IPS-15b (cell line): ENCODE data around the gene CFAP99.
"Not testable (repeated sequence)": the region's sequence is repeated elsewhere in the genome, so short reads cannot be mapped to it uniquely, and the experiment has no call there.

ENCODE experiments used
- H3K27me3 ChIP-seq: one replicate; pipeline ENCODE4 v1.6.1; 2013; ENCODE audit warnings: low read length; ENCODE audit not compliant: control insufficient read depth, insufficient read depth
- H3K36me3 ChIP-seq: one replicate; pipeline ENCODE4 v1.6.1; 2013; ENCODE audit warnings: low read length; ENCODE audit not compliant: control insufficient read depth, insufficient read depth
- H3K4me1 ChIP-seq: one replicate; pipeline ENCODE4 v1.6.1; 2013; ENCODE audit warnings: mild to moderate bottlenecking, low read length; ENCODE audit not compliant: control insufficient read depth, insufficient read depth
- H3K4me3 ChIP-seq: one replicate; pipeline ENCODE4 v1.5.1; 2013; ENCODE audit warnings: low read depth, low read length
- H3K9ac ChIP-seq: one replicate; pipeline ENCODE4 v1.6.1; 2013; ENCODE audit warnings: low read depth, mild to moderate bottlenecking, low read length
- H3K9me3 ChIP-seq: one replicate; pipeline ENCODE4 v1.6.1; 2013; ENCODE audit warnings: mild to moderate bottlenecking, low read length; ENCODE audit not compliant: control insufficient read depth, insufficient read depth

CFAP99 gene

GRCh38 chr4:2425386-2426068 lies 6.8 kb downstream of the CFAP99 start:
- H3K4me1 ChIP-seq = no peaks in the 10 kb centered on the region
- H3K36me3 ChIP-seq = no peaks in the 10 kb centered on the region
- peaks cover 12% of the 10 kb centered on the region for H3K27me3 ChIP-seq
- H3K9me3 ChIP-seq = no peaks in the 10 kb centered on the region
- no peak overlapping the region for H3K4me3 ChIP-seq
- no peak overlapping the region for H3K9ac ChIP-seq

DNA sequence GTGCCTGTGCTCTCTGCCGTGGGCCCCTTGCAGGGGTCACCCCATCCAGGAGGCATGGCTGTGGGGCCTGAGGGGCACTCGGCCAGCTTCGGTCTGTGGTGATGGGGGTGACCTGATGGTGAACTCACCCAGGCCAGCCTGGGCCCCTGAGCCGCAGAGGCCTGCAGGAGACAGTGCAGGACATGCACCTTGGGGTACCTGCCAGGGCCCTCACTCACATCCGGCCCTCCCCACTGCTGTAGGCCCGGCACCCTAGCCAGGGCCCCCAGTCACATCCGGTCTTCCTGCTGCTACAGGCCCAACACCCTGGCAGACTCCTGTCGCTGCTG lies 7.3 kb downstream of the CFAP99 start:
- Histone ChIP-seq H3K27me3 (peaks cover 7% of the 10 kb centered on the region), H3K9ac (no peak overlapping the region), H3K9me3 (no peaks in the 10 kb centered on the region), H3K4me1 (no peaks in the 10 kb centered on the region), H3K36me3 (no peaks in the 10 kb centered on the region), H3K4me3 (no peak overlapping the region)

GRCh38 chr4:2426711-2427275 lies 8.0 kb downstream of the CFAP99 start:
- no peak overlapping the region for H3K4me3 ChIP-seq
- no peak overlapping the region for H3K9ac ChIP-seq
- H3K36me3 ChIP-seq = no peaks in the 10 kb centered on the region
- peaks cover 4% of the 10 kb centered on the region for H3K27me3 ChIP-seq
- no peaks in the 10 kb centered on the region for H3K4me1 ChIP-seq
- H3K9me3 ChIP-seq = no peaks in the 10 kb centered on the region

GRCh38 chr4:2427383-2428334 lies 8.9 kb downstream of the CFAP99 start:
- Histone ChIP-seq H3K9ac (no peak overlapping the region), H3K9me3 (no peaks in the 10 kb centered on the region), H3K4me3 (no peak overlapping the region), H3K36me3 (no peaks in the 10 kb centered on the region), H3K27me3 (no peaks in the 10 kb centered on the region), H3K4me1 (no peaks in the 10 kb centered on the region)

- Histone ChIP-seq H3K36me3 (no peaks in the 10 kb centered on the region), H3K9ac (no peak overlapping the region), H3K4me1 (no peaks in the 10 kb centered on the region), H3K27me3 (no peaks in the 10 kb centered on the region), H3K4me3 (no peak overlapping the region), H3K9me3 (no peaks in the 10 kb centered on the region)
Observed at GRCh38 chr4:2428496-2429213, 9.9 kb downstream of the CFAP99 start.

GRCh38 chr4:2429945-2430757 lies 11.4 kb downstream of the CFAP99 start:
- not testable (repeated sequence) for H3K4me1 ChIP-seq, H3K9ac ChIP-seq, H3K36me3 ChIP-seq, H3K4me3 ChIP-seq, H3K9me3 ChIP-seq, H3K27me3 ChIP-seq

DNA sequence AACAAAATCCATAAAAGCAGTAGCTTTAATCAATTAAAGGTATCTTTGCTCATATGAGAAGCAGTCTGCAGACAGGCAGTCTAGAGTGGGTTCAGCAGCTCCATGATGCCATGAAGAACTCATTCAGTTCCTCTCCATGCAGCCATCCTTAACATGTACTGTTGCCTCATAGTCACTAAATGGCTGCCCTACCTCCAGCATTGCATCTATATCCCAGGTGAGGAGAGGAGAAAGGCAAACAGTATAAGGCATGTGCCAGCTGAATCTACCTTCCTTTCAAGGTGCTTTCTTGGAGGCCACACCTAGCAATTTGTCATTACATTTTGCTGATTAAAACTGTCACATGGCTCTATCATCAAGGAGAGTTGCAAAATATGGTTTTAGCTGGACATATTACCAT lies 13.2 kb downstream of the CFAP99 start:
- no peaks in the 10 kb centered on the region for H3K27me3 ChIP-seq
- no peak overlapping the region for H3K9ac ChIP-seq
- H3K9me3 ChIP-seq = no peaks in the 10 kb centered on the region
- no peaks in the 10 kb centered on the region for H3K36me3 ChIP-seq
- H3K4me3 ChIP-seq = no peak overlapping the region
- H3K4me1 ChIP-seq = no peaks in the 10 kb centered on the region

DNA sequence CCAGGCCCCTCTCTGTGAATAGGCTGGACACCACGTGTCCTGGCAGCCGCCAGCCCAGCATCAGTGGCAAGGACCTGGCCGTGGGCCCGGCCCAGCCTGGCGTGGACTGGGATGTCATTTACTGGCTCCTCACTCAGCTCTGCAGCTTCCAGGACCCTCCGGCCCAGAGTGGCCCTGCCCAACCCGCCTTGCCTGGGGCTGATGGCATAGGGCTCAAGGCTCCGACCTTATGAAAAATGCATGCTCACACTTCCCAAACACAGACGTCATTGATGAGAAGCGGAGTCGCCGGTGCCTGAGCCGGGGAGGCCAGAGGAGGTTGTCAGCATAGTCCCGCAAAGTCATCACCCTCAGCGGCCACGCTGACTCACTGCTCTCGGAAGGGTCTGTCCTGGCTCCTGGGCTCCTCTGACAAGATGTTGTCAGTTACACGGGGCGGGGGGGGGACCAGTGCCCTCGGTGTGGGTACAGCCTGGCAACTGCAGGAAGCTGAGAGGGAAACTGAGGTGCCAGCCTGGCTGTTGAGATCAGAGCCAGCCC lies 14.3 kb downstream of the CFAP99 start:
- no peak overlapping the region for H3K9ac ChIP-seq
- H3K4me3 ChIP-seq = no peak overlapping the region

GRCh38 chr4:2433609-2434350 lies 15.0 kb downstream of the CFAP99 start:
- Histone ChIP-seq H3K4me3 (no peak overlapping the region), H3K4me1 (no peaks in the 10 kb centered on the region), H3K27me3 (no peaks in the 10 kb centered on the region), H3K9me3 (no peaks in the 10 kb centered on the region), H3K9ac (no peak overlapping the region), H3K36me3 (no peaks in the 10 kb centered on the region)

More for the DNA sequence above, 14.3 kb downstream of the CFAP99 start:
- H3K9me3 ChIP-seq = no peaks in the 10 kb centered on the region
- no peaks in the 10 kb centered on the region for H3K36me3 ChIP-seq
- H3K27me3 ChIP-seq = no peaks in the 10 kb centered on the region
- no peaks in the 10 kb centered on the region for H3K4me1 ChIP-seq

DNA sequence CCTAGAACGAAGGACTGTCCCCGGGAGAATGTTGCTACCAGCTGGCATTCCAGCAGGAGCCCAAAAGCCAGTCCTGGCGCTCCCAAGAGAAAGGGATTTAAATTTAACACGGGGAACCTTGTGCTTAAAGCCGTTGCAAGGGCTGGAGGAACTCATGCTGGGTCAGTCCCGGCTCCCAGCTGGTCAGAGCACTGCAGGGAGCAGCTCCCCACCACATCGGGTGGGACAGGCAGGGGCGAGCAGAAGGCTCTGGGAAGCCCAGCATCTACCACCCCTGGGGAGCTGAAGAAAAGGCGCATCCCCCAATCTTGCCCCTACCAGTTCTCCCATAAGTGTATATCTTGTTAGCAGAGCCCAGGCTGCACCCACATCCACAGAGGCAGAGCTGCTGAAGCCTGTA lies 15.7 kb downstream of the CFAP99 start:
- H3K9ac ChIP-seq = no peak overlapping the region
- no peak overlapping the region for H3K4me3 ChIP-seq
- H3K4me1 ChIP-seq = no peaks in the 10 kb centered on the region
- H3K9me3 ChIP-seq = no peaks in the 10 kb centered on the region
- H3K27me3 ChIP-seq = no peaks in the 10 kb centered on the region
- no peaks in the 10 kb centered on the region for H3K36me3 ChIP-seq
